Stimulated activated CD4-positive, alpha-beta T cell treated with anti-CD3 and anti-CD28 coated beads, Interleukin-2, amount 100 ng/mL, for 4 hours (primary cell): Measurements from ENCODE around the gene BRD3.

Experiments
- DNase-seq: peaks from one replicate; pipeline ENCODE4 v3.0.0-alpha.2; 2020; ENCODE audit warnings: low read depth

The BRD3 gene

DNA sequence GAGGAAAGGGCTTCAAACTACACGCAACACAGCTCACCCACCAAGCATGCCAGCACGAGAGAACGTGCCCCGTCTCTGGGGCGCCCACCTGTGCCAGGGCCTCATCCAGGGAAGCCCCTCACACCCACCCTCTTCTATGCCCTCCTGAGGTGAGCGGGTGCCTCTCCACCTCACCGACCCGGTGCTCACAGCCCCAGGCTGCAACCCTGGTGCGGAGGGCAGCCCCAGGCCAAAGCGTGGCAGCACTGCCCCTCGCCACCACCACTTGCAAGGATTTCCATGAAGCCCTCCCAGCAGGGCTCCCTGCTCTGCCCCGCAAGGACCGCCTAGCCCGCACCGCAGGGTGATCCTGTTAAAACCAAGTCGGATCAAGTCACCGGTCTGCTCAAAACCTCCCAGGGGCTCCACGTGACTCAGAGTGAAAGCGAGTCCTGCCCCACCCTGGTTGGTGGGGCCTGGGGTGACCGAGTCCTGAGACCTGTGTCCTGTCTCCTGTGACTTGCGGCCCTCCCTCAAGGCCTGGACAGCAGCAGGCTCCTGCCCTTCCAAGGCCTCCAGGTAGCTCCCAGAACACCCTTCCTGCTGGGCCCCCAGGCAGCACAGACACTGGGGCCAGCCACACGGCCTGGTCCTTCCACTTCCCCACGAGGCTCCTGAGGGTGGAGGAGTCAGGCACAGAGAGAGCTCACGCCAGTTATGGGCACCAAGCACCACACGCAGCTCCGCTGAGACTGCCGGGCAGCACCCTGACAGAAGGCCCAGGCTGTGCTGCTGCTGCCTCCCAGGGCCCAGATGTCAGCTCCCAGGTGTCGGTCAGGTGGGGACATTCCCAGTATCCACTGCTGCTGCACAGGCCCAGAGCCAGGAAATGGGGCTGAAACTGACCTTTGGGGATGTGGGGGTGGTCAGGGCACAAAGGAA is 12.7 kb downstream of the BRD3 start:
- DNase-seq: no peak

DNA sequence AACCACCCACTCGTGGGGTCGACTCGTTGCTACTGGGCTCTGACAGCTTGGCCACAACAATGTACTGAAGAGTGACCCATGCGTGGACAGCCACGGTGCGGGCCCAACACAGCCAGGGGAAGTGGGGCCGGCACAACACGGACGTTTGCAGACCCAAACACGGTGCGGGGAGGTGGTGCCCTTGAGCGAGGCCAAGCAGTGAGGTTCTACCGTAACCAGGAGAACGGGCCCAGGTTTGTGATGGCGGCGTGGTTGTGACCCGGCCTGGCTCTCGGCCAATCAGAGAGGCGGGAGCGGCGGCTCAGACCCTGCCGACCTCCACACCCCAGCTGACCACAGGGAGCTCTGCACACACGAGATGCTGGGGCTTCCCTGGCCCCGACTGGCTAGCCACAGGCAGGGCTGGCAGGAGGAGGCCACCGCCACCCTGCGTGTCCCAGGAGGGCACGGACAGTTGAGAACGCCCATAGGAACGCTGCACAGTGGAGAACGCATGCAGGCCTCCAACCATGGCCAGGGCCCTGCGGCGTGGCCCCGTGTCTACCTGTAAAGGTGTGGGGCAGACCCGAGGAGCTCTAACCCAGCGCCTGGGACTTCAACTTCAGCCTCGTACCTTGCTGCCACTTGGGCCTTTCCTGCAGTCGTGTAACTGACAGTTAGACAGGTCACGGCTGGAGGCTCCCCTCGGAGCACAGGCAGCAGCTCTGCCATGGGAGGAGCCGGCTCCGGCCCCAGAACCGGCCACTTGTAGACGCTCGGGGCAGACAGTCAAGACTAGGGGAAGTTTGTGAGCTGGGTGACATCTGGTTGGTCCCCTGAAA is 13.7 kb downstream of the BRD3 start:
- no peak for DNase-seq

DNA sequence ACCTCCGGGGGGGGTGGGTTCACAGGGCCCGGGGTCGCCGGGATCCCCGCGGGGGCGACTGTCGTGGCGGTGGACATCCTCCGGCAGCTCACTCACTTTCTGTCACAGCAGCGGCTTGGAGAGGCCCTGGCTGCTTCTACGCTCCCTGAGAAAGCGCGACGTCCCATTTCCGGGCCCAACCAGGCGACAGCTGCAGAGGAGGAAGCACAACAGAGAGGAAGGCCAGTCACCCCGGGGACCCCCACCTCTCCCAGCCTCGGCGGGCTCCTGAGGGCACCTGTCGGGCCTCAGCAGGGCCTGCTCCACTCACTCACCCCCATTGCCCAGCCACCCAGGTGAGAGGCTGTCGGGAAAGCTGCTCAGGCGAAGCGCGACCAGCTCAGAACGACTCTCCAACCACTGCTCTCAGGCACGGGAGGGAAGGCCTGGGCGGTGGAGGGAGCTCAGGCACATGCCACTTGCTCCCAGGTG is 14.4 kb downstream of the BRD3 start:
- DNase-seq: no peak

DNA sequence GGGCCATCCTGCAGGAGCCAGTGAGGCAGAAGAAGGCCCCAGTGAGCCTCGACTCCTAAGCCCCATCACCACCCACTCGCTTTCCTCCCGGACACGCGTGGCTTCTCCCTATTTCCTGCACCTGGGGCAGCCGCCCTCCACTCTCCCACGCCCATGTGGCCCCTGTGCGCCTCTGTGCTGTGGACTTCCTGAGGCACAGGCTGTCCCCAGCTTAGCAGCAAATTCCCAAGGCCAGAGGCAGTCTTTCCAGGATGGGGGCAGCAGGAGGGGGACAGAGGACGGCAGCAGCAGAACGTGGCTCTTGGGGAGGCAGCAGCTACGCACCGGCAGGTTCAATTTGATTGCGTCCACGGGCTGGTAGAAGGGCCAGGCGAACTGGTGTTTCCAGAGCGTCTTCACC is 14.9 kb downstream of the BRD3 start:
- no peak for DNase-seq

DNA sequence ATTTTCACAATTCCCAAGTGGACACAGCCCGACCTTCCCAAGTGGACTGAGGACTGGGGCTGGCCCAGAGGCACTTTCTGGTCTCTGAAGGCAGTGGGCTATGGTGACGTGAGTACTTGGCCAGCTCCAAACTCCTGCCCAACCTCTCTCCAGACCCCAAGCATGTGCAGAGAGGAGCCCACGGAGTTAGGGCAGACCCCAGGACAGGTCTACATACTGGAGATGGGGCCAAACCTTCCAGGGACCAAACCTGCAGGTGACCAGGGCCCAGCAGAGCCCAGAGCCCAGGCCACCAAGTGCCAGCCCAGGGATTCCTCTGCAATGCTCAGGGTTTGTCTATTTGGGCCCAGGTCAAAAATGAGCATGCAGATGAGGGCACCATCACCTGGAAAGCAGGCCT is 15.3 kb downstream of the BRD3 start:
- no peak for DNase-seq

DNA sequence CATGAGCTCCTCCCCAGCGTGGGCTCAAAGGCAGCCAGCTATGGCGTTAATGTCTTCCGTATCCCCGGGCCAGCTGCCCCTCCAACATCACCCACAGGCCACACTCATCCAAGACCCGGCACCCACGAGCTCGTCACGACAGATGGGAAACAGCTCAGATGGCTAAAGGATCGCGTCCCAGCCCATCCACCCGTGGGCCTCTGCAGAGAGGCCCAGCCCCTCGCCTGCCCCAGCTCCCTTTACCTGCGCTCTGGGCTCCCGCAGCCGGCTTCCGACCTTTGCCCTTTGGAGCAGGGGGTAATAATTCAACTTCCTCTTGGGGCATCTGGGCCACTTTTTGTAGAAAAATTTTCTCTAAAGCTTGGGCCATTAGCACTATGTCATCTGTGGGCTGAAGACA is 16.5 kb downstream of the BRD3 start:
- no peak for DNase-seq

DNA sequence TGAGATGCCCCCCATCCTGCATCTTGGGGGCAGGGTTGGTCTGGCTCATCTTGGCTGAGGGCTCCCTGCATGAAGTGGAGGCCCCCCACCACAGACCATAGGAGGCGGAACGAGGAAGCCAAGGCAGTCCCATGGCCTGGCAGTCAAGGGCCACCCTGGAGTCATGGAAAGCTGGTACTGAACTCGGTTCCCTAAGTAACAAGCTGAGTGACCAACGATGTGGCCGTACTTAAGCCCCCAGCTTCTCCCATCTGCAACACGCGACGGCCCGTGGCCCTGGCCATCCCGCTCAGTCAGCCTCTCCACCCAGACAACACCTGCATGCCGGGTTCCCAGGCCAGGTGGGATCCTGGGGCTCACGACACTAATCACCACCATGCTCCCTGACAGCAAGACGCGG is 17.1 kb downstream of the BRD3 start:
- no peak for DNase-seq

DNA sequence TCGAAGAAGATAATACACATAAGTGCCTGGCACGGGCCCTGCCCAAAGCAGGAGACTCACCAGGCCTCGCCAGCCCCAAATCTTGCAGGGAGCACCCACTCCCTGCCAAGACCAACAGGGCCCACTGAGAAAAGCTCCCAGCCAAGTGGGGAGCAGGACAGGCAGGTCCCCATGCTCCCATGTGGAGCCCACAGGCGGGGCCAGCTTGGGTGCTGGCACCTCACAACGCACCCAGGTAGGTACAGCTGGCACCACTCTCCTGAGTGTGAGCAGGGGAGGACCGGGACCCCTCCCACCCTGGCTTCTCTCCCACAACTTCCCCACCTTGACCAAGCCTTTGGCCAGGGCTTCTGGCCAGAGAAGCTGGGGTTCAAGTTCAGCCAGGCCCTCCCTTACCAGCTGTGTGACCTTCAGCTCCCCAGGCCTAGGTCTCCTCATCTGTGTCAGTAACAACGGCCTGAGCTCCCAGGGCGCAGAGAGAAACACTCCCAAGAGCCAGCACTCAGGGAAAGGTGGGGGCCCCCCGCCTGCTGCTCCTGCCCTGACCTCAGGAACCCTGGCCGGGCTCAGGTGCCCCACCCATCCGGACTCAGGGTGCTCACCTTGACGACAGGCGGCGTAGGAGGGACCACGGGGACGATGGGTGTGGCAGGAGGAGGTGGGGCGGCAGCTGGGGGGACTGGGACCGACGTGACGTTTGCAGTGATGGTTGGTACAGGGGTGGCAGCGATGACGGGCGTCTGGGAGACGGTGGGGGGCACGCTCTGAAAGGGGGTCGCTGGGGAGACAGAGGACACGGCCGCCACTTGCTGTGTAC is 17.8 kb downstream of the BRD3 start:
- DNase-seq: no peak

DNA sequence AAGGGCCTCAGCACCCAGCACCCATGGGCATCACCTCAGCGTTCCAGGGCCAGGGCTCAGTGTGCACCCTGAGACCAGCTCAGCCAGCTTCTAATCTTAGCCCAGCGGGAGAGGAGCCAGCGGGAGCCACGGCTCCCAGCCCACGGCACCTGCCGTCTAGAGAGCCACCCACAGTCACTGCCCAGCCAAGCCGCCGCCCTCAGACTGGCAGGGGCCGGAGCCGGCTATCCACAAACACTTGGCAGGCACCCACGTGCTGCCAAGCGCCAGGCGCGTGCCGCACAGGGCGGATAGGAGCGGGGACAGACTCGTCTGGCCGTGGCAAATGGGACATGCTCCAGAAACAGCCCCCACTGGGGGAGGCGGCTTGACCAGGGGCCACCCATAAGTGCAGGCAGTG is 18.6 kb downstream of the BRD3 start:
- DNase-seq: no peak

DNA sequence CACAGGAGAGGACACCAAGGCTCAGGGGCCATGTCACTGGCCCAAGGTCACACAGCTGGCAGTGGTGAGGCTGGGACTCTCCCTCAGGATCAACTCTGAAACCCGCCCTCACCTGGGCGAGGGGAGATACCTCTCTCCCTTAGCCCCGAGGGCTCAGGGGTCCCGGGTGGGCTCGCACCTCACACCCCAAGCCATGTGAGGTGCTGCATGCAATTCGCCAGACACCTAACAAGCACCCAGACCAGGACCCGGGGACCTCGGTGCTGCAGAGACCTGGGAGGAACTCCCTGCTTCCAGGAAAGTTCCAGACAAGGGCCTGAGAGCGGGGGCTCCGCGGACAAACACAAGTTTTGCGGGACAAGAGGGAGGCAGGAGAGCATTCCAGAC is 19.3 kb downstream of the BRD3 start:
- DNase-seq: no peak

DNA sequence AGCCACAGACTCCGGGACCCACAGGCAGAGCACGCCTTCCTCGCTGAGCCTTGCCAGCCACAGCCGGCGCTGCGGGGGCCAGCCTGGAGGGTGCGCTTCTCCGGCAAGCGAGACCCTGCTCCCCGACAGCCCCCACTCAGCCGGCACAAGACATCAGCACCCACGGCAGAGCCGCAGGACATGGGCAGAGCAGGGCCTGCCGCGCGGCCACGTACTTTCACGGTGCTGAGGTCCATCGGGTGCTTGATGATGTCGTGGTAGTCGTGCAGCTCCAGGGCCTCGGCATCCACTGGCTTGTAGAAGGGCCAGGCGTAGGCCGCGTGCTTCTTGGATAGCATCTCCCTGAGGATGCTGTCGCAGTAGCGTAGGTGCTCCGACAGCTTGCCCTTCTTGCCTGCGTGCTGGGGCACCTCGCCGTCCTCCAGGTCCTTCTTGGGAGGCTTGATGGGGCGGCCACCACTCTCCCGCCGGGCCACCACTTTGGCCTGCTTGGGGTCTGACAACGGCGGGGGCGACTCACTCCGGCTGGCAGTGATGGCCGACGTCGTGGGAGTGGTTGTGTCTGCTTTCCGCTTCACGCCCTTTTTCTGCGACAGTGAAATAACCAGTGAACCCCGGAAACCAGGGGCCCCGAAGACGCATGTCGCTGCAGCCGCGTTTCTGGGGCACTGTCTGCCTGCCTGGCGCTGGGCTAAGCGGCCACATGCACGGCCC is 19.8 kb downstream of the BRD3 start:
- no peak for DNase-seq

DNA sequence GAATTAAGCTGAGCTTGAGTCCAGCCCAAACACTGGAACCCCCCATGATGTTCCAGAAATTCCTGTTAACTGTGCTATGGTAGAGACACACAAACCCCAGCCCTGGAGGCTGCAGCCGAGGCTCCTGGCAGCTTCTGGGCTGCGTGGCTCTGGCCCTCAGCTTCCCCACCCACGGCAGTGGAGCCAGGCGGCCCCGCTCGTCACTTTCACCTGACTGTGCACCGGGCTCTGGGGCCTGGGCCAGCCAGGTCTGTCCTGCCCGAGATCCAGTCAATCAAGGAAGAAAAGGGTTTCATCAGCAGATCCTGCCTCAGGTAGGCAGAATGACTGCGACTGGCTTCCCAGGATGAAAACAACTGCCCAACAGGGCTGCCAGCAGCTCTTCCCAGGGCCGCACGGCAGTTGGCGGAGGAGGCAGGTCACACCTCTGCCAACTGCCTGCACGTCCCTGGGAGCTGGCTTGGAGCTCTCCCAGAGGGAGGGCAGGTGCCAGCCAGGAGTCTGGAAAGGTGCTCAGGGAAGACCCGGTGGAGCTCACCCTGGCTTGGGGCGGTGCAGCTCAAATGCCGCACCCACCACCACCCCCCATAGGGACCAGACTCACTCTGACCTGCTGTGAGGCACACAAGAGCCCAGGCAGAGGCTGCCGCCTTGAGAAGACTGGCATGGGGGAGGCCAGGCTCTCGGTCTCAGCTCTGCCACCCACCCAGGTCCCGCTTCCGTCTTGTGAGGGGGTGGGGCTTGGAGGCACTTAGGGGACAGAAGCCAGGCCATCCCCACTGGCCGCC is 20.7 kb downstream of the BRD3 start:
- DNase-seq: no peak

DNA sequence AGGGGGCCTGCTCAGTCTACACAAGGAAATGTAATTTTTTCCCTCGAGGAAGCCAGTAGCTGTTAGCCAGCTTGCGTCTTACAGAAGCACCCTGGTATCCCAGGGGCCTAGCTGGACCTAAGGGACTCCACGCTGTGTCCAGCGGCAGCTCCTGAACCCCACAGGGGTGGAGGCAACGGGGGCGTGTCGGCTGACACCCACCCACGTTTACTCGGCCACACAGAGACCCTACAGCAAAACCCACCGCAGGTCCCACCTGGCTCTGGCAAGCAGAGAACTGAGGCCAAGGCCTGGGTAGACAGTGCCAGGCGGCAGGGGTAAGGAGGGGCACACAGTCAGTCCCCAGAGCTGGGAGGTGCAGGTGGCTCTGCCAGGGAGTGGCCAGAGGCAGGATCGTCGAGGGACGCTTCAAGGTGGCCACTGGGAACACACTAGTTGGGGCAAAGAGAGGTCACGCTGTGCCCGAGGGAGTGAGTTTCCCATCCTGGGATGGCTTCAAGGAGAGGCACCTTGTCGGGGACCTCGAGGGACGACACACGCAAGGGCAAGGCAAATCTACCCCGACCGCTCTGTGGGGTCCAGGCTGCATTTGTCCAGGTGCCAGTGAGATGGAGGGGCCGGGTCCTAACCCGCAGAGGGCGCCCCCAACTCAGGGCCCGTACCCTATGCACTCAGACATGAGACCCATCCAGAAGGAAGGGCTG is 21.8 kb downstream of the BRD3 start:
- no peak for DNase-seq

DNA sequence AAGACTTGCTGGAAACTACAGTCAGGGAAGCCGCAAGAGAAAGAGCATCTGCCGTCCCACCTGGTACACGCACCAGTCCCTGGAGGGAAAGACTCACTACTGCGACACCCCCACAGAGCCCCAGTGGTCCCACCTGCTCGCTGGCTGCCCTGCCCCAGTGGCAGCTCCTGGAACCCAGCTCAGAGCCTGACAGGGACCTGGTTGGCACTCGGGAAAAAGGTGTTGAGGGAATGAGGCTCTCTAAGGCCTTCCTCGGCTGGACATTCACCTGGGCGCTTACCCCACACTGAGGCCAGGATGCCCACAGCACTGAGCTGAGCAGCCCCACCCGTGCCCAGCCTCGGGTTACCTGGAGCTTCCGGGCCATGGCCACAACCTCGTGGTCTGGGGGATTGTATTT is 22.9 kb downstream of the BRD3 start:
- no peak for DNase-seq

DNA sequence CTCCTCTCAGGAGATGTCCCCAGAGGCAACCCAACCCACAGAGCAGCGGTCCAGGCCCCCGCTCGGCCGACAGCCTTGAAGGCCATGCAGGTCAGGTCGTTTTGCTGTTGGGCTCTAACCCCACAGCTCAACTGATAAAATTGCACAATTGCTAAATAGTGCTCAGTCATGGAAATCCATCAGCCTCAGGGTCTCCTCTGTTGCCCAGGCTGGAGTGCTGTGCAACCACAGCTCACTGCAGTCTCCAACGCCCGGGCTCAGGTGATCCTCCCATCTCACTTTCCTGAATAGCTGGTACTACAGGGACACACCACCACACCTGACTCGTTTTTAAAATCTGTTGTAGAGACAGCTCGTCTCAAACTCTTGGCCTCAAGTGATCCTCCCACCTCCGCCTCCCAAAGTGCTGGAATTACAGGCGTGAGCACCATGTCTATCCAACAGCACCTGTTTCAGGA is 24.3 kb downstream of the BRD3 start:
- no peak for DNase-seq

DNA sequence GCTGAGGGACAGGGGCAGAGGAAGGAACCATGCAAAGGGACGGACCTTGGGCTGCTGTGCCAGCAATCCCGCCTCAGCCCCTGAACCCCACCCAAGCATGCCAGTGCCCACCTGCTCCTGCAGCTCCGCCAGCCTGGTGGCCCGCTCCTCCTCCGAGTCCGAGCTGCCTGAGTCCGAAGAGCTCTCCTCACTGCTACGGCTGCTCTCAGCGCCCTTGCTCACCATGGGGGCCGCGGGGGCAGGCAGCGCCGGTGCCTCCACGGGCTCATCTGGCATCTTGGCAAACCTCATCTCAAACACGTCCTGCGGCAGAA is 26.2 kb downstream of the BRD3 start:
- no peak for DNase-seq

DNA sequence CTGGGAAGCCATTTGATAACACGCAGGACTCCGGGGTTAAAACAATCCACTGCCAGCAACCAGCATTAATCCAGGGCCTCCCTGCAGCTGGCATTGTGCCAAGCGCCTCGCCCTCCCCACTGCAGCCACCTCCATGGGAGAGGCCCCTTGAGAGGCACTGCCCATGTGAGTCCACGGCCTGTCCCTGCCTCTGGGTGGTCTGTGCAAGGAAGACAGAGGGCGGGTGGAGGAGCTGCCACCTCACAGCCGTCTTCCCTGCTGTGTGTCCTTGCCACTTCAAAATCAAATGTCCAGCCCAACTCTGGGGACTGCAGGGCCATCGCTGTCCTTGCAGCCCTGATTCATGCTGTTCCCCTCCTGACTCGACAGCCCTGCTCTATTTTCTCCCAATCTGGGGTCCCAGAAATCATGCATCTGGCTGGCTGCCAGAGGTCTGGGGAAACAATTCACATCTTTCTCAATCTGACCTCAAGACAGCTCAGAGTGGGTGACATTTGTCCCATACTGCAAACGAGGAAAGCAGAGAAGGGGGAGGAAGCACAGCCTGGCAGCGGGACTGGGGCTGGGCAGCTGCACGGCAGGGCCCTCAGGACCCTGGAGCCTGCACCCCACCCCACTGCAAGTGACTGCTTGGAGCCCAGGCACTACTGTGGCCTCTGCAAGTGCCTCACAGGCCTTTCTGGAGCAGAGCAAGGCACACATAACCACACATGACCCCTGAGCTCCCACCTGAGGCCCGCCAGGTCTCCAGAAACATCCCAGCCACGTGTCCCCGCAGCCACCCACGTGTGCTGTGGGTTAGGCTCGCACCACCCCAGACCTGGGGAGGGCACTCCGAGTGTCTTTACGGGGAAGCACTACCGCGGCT is 26.8 kb downstream of the BRD3 start:
- DNase-seq: no peak

DNA sequence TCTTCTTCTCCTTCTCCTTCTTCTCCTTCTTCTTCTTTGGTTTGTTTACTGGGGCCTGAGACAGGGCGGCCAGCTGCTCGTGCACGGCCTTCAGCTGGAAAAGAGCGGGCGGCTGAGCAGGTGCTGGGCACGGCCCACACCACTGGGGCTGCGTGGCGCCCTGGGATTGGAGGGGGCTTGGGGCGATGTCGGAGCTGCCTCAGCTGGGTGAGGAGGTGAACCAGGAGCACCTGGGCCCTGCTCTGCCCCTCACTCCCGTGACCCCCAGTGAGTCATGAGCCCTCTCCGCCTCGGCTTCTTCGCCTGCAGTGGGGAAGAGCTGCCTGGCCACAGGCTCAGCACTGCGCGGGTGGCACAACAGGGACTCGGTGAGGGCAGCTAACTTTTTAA is 27.7 kb downstream of the BRD3 start:
- DNase-seq: no peak
